Vagina (tissue), 2 donors: ENCODE measurements around the gene ASTN2.

Experiments used
- POLR2A ChIP-seq, 2 donors: fragments of 450-650 bp; IDR thresholded peaks; one replicate each; pipeline ENCODE4 v1.6.1; 2017; ENCODE audit warnings: antibody characterized with exemption in 2 of 2, mild to moderate bottlenecking in 2 of 2, moderate library complexity in 2 of 2
- POLR2AphosphoS5 ChIP-seq, 2 donors: sonication (generic); formaldehyde crosslinking; IDR thresholded peaks; one replicate each; pipeline ENCODE4 v1.9.0; 2017; ENCODE audit warnings: antibody characterized with exemption in 2 of 2, mild to moderate bottlenecking in 2 of 2, low read depth in 1 of 2; ENCODE audit not compliant: insufficient read depth in 1 of 2
- TF ChIP-seq, protein P1 (sequence below), 3 experiments: fragments of 450-650 bp in 2 of 3; fragments of 200-600 bp in 1 of 3; sonication (generic) in 1 of 3; IDR thresholded peaks; one replicate each; pipeline ENCODE4 v1.5.1; 2017 to 2019; ENCODE audit warnings: antibody characterized with exemption in 3 of 3, mild to moderate bottlenecking in 2 of 3, moderate library complexity in 2 of 3

- TF ChIP-seq POLR2AphosphoS5 (IDR thresholded peaks at IDR 0.05; ENCODE audit: insufficient read depth in 1 of 2, low read depth in 1 of 2) (no peak), POLR2A (IDR thresholded peaks at IDR 0.05) (no peak)
- TF ChIP-seq, protein P1, sequence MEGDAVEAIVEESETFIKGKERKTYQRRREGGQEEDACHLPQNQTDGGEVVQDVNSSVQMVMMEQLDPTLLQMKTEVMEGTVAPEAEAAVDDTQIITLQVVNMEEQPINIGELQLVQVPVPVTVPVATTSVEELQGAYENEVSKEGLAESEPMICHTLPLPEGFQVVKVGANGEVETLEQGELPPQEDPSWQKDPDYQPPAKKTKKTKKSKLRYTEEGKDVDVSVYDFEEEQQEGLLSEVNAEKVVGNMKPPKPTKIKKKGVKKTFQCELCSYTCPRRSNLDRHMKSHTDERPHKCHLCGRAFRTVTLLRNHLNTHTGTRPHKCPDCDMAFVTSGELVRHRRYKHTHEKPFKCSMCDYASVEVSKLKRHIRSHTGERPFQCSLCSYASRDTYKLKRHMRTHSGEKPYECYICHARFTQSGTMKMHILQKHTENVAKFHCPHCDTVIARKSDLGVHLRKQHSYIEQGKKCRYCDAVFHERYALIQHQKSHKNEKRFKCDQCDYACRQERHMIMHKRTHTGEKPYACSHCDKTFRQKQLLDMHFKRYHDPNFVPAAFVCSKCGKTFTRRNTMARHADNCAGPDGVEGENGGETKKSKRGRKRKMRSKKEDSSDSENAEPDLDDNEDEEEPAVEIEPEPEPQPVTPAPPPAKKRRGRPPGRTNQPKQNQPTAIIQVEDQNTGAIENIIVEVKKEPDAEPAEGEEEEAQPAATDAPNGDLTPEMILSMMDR (IDR thresholded peaks at IDR 0.05) = no peak
These were observed 401.3 kb downstream of the ASTN2 start for GRCh38 chr9:117013440-117013995.
